Muscle of back (tissue), 11 donors: ENCODE results near the gene HDAC9. TPM values are rescaled to one million over a fixed set of nuclear protein-coding genes. Genes with fewer than 3 reads are reported as not detected.
A peak's percentile ranks its signal among the peaks of the same experiment; 100 is the strongest.

ENCODE experiments used
- DNase-seq, 3 donors: peaks; one replicate each; pipeline versions ENCODE4 v3.0.0 to v3.0.0-alpha.2; 2013
- polyA plus RNA-seq, 10 donors: library from polyadenylated mRNA; unstranded; fragments of 120-200 nt; gene quantifications; one replicate each; pipeline ENCODE4 v1.2.1, GENCODE V29; 2013; ENCODE audit not compliant: insufficient read length in 10 of 10

The HDAC9 gene
- polyA plus RNA-seq, 10 donors, result 15.2 to 32.0 (median 18.5) TPM

DNA sequence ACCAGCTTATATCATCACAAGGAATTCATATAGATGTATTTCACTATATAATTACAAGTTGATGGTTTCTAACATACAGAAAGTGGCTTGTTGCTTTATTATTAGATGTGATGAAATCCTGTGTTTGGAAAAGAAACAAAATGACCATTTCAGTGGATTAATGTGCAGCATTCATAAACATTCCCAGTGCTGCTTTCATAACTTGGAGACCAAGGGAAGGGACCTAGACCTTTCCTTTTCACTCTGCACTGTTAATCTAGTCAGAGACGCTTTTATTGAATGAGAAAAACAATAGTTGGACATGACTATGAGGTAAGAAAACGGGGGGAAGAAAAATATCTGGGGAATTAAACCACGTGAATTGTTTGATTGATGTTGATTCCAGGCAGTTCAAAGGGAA, 160.0 kb downstream of the HDAC9 start:
- no peak for DNase-seq

DNA sequence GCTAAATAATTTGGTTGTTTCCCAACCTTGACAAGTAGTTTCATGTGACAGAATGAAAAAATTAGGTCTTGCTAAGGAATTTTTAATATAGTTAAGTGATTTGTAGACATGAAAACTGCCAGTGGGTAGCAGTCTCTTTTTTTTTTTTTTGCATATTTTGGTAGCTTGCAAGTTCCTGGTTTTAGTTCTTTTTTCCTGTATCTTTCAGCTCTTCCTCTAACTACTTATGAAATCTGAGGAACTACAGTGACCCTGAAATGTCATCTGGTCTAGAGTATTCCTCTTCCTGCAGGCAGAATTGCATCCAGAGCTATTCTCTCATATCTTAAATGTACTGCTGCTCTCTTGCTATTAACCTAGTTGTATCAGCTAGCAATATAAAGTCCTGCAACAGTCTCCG, 160.4 kb downstream of the HDAC9 start:
- no peak for DNase-seq

DNA sequence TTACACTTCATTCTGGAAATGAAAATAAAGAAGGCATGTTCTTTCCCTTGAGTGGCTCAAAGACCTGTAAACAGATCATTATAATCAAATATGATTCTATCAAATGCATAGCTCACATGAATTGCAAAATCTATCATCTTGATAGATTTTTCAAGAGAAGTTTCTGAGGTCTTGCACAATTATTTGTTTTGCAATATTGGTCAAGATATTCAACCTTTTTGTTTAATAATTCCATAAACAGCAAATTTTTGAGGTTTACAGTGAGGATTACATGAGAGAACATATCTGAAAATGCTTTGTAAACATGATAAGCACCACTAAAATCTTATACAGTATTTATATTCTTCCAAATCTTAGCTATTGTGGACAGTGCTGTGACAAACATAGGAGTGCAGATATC, 160.8 kb downstream of the HDAC9 start:
- DNase-seq, result no peak

DNA sequence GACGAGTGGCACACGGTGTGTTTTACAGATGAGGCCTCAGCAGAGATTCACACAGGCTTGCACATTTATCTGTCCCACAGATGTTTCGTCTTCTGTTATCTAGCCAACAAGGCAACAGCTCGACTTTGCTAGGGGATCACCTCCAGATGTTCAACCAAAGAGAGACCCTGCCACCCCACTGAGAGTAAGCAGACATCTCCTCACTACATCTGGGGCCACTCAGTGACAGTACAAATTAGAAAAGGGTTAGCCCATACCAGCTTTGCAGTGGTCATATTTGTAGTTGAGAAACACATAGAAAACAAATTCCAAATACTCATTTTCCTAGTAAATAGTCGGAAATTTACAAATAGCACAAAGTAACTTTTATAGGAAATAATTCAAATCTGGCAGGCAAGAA, 164.2 kb downstream of the HDAC9 start:
- no peak for DNase-seq

DNA sequence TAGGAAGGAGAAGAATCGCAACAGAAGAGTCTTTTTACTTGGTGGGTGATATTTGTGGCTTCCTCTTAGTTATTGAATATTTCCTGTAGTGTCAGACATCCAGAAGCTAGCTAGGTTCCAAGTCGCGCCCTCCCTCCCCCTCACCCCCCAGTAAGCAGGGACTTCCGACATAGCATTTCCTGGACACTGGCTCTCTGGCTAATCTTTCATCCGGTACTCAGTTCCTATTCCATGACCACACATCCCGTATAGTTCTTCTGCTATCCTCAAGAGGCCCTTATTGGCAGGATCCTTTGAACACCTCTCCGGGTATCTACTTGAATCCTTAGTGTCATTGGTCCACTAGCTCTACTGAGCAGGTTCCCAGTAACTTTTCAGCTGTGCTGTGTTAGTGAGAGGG, 167.8 kb downstream of the HDAC9 start:
- DNase-seq, result no peak

DNA sequence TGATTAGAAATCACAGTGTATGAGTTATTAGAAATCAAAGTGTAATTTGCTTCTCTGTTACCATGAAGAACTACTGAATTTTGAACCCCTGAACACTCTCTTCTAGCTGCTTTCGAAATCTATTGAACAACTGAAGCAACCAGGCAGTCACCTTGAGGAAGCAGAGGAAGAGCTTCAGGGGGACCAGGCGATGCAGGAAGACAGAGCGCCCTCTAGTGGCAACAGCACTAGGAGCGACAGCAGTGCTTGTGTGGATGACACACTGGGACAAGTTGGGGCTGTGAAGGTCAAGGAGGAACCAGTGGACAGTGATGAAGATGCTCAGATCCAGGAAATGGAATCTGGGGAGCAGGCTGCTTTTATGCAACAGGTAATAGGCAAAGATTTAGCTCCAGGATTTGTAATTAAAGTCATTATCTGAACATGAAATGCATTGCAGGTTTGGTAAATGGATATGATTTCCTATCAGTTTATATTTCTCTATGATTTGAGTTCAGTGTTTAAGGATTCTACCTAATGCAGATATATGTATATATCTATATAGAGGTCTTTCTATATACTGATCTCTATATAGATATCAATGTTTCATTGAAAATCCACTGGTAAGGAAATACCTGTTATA, 170.7 kb downstream of the HDAC9 start:
- peak; percentile 57 to 75 (median 71) for DNase-seq

DNA sequence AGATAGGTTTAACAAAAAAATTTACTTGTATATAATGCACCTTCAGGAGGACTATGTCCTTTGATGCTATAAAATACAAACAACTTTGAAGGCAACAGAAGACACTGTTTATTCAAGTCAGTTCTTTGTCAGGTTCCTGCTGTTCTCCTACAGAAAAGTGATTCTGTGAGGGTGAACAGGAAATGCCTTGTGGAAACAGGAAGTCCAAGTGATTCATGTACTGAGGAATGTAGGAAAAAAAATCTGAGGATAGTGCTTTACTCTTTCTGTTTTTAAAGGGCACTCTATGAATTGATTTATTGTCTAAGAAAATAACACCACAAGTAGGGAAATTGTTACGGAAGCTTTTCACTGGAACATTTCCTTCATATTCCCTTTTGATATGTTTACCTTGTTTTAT, 171.9 kb downstream of the HDAC9 start:
- peak; percentile 17 to 37 (median 35) for DNase-seq

DNA sequence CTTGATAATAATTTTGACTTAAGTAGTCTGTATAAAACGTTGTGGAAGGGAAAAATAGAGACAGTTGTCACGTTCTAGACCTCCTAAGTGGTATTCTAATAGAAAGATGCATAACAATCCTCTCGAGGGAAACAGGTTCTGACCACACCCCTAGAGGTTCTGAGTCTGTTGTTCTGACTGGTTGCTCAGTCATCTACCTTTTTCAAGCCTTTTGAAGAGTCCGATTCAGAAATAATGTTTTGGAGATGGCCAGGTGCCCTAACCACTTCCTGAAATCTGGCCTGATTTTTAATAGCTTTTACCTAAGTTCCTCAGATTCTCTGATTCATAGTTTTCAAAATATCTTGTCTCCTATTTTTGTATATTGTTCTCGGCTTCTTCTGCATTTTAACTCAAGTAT, 175.6 kb downstream of the HDAC9 start:
- DNase-seq, result no peak

DNA sequence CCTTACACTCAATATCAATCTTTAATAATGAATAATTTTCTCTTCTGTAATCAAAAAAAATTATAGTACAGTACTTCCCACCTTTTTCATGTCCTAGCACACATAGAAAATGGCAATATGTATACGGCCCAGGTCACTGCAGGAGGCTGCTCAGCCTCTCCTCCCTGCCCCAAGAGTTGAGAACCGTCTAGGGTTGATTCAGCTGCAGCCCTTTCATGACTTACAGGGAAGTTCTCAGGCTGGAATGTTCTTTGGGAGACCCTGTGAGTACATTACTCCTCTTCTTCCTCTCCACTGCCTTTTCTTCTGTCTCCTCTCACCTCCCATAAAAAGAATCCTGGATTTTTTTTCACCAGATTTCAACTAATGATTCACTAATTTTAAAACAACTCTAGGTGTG, 180.0 kb downstream of the HDAC9 start:
- no peak for DNase-seq

DNA sequence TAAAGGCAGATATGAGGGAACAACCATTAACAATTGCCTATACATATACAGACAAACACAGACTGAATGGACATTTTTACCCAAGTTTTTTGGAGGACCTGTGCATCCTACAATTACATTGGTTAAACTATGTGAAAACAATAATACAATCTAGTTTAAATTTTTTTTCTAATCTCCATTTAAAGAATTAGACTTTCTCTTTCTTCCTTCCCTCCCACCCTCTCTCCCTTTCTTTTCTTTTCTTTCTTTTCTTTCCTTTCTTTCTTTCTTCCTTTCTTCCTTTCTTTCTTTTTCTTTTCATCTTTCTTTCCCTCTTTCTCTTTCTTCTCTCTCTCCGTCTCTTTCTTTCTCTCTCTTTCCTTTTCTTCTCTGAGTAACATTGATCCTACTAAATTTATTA, 183.7 kb downstream of the HDAC9 start:
- no peak for DNase-seq

DNA sequence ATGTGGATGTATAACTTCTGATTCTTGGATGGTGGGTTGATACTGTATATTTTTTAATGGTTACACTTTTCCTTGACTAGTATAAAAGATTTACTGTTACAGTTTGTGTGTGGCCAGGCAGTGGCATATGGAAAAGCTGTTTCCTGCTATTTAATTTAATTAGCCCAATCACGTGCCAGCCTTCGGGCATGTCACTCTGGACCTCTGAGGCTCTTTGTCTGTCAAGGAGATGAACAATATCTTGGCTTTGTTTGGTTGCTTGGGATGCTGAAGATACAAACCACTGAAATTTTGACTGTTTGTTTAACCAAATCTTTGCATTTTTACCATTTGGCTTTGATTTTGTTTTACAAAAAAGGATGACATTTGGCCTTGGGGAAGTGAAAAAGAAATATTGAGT, 185.0 kb downstream of the HDAC9 start:
- no peak for DNase-seq

DNA sequence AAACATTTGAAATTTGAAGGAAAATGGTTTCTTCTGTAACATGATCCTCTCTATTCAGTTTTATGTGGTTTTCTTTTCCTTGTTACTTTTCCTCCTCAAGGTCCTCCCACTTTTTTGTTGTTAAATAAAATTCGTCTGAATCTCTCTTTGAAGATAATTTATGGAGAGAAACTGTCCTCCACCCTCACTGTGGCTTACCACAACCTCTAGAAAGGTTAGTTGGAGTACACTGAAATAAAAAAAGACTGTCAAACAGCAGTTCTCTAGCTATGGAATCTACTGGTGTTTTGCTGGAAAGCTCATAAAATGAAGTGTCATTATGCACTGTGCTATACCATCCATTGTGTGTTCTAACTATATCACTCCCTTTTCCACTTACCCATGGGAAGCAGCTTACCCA, 189.4 kb downstream of the HDAC9 start:
- no peak for DNase-seq

DNA sequence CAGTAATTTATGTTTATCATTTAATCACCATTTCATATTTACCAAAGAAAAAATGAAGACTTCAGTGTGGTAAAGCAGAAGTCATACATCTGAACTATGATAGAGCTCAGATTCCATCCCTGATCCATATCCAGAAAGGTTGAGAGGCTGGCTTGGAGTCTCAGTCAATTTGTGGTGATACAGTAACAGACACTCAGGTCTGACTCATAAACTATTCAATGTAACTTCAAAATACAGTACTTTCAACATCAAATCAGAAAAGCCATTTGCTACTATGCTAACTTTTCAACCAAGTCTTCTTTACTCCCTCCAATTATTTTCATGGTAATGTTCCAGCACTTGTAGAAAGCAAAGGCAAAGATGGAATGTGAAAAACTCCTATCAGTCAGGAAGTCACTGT, 190.4 kb downstream of the HDAC9 start:
- DNase-seq, result peak in 1 of 3 donors; percentile 33

DNA sequence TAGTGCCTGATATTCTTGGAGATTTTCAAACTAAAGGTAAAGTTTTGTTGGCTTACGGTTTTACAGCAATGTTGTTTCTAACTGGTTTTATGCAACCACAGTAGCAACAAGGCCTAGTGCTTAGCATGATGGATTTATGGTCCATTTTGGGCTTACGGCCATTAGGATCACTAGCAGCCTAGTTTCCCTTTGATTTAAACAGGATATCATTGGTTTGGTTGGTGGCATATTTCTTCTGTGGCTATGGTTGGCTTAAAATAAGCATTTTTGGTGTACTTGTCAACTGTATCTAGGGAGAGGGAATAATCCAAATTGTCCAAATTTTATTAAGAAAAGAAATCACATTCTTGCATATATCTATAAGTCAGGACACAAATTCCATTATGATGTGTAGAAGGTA, 194.0 kb downstream of the HDAC9 start:
- DNase-seq, result peak in 1 of 3 donors; percentile 32

DNA sequence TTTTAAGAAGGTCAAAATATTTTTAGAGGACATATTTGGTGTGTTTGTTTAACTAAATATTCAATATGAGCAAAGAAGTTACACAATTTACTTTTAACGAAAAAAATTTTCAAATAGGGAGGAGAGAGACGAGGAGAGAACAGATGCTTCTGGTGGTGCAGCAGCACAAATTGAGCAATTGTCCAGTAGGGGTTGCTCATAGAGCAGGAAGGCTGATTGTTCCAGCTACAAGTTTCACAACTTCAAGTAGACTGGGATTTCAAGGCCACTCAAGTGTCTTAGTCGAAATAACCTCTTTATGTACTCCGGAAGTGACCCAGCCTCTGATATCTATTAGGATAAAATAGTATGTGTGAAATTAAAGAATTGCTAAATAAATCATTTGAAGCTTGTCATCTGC, 197.9 kb downstream of the HDAC9 start:
- DNase-seq, result peak; percentile 44 to 76 (median 74)

DNA sequence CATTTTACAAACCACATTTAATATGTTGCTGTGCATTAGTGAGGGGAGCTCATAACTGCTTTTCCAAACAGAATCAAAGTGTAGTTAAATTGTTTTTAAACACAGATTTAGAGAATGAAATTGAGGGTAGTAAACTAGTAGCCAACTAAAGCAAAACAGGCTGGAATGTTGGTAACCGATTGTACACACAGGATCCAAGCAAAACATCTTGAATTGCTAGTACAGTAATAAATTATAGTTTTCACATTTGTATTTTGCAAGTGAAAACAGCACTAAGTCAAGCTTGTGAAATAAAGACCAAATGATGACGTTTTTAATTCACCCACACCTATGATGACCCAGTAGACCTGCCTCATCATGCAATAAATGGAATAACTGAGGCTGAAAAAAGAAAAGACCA, 198.3 kb downstream of the HDAC9 start:
- DNase-seq, result peak in 1 of 3 donors; percentile 11

DNA sequence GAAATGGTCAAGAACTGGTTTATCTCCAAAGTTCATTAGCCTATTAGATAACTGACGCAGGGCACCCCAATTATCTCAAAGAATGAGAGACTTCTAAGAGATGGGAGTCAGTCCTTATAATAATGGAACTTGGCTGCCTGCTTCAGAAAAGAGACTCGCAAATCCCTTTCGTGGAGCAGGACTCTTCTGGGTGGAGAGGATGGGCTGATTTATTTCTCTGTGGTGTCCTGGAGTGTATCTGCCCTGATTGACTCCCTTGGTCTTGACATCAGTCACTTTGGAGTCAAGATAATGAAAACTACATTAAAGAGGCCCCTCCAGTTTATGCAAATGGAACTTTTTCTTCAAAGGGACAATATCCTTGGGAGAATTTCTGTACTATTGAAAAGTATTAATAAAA, 198.9 kb downstream of the HDAC9 start:
- DNase-seq, result no peak

DNA sequence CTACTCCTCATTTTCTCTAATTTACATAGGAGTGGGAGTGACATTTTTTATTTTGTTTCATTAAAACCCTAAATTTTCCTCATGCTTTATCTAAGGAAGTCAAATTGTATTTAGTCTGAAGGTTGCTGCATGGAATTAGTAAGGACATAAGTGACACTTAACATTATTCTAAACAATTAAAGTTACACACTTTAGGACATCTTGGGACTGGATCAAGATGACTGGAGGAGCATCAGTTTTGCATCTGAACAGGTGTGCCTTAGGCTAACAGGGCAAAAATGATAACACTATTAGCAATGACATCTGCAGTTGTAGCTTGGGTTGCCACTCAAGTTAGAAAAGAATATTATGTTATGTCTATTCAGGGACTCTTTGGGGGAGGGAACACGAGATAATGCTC, 199.4 kb downstream of the HDAC9 start:
- DNase-seq, result no peak

DNA sequence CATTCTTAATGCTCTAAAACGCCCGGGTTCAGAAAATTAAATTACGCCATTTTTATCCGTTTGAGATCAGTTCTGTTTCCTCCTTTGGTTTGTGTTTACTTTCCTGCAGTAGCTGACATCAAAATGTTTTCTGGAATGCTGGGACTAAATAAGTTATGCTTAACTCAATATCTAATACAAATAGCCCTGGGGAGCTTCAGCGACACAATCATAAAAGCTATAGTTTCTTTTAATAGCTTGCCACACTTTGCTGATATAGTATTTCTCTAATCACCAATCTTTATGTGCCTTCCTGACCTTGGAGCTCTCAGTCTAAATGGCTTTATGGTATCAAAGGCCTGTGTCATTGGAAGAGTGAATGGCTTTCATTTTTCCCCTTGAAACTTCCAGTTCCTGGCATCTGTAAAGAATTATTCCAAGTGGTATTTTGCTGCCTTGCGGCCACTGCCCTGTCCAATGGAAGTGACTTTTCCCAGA, 202.7 kb downstream of the HDAC9 start:
- DNase-seq, result no peak

DNA sequence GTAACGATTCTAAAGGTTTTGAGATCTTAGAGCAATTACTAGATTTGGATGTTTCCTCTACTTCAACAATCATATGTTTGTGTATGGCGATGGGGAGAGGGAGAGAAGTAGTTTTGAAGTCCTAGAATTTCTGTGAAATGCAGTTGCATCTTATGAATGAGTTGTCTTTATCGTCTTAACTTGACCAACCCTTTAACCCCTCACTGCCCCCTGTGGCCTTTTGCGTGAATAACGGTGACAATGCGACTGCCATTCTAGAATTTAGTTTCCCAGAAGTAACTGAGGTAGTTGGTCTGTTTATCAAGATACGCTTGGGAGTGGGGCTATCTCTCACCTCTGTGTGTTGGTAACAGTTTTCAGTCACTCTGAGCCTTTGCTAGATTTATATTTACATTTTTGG, 204.6 kb downstream of the HDAC9 start:
- DNase-seq, result no peak

DNA sequence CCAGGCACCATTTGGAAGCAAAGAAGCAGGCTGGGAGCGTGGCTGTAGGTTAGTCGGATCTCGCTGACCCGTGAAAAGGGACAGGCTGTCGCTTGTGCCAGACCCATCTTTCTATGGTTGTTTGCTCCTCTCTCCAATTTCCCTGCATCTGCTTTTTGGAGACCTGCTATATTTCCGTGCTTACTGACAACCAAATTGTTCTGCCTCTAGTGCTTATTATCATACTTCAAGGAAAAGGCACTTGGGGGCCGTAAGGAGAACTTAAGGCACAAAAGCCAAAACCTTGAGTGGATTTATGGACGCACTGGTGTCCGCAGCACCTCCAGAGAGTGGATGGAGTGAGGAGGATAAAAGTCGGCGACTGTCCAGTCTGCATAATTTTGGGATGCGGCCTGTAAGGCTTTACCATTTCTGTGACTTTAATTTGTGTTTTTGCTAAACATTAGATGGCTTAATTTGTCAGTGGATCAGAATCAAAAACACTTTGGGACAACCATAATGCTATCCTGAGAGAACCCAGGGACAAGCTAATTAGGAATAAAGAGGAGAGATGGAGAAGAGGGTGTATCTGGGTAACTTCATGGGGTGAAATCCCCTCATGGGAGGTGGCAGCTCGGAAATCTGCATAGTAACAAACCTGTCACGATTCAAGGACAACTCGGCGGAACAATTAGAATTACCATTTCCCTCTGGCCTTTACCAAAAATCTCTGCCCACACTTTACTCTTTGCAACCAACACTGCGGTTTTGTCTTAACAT, 206.7 kb downstream of the HDAC9 start:
- peak in 1 of 3 donors; percentile 47 for DNase-seq

DNA sequence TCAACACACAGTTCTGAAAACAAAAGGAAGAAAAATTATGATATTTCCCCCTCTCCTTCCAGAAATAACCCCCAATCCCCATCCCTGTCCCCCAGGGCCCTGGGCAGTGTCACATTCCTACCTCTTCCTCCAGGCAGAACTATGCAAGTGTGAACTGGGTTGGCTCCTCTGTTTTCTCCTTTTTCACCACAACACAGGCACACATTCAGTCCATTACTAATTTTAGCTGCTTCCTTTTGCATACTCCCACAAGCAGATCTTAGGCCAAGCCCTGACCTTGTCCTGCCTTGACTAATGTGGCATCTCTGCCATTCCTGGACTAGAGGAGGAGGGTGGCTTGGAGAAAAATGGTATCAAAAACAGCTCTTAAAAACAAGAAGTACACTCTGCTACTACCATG, 208.1 kb downstream of the HDAC9 start:
- no peak for DNase-seq

DNA sequence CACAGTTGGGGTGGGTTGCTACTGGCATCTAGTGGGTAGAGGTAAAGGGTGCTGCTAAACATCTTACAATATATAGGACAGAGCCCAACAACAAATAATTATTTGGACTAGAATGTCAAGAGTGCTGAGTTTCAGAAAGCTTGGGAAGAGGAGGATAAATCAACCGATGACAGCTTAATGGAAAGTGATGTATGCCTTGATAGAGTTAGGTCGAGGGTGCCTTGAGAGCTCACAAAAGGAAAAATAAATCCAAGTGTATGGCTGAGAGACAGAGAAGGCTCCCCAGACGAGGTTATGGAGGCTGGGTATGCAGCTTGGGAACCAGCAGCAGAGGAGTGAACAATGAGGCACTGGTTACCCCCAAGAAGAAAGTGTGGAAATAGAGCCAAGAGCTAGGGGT, 211.1 kb downstream of the HDAC9 start:
- no peak for DNase-seq

DNA sequence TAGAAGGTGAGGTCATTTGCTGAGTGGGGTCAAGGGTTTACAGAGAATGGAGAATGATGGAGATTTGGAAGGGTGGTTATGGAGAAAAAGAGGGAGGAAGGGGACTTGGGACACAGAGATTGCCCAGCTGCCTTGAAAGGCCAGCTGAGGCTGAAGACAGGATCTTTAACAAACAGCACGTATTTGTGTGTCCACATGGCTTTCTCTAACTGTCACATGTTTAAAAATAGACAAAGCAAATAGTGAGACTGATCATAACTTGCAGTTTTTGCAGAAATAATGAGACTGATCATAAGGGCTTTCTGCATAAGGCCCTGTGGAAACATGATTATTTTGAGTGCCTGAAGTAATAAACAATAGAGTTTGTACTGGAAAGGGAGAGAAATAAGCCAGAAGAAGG, 212.7 kb downstream of the HDAC9 start:
- no peak for DNase-seq
